GM12872 (cell line): ENCODE measurements around the gene KRT37.

Experiments used
- TF ChIP-seq, protein P1 (sequence below): IDR thresholded peaks from 3 replicates; pipeline ENCODE4 v1.5.1; 2011; ENCODE audit warnings: low read depth, mild to moderate bottlenecking, low read length, moderate library complexity; ENCODE audit not compliant: insufficient read depth

The KRT37 gene

DNA sequence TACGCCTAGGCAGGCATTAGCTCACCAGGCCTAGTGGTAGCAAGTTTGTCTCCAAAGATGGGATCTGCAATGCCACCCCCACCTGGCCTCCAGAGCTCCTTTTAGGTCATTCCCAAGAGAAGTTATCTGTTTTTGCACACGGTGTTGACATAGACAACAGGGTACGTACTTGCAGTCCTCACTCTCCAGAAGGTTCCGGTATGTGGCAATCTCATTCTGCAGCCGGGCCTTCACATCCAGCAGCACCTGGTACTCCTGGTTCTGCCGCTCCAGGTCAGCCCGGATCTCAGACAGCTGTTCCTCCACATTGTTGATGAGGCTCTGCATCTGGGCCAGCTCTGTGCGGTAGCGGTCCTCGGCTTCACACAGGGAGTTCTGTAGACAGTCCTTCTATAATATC, 17.2 kb downstream of the KRT37 start:
- TF ChIP-seq, protein P1, sequence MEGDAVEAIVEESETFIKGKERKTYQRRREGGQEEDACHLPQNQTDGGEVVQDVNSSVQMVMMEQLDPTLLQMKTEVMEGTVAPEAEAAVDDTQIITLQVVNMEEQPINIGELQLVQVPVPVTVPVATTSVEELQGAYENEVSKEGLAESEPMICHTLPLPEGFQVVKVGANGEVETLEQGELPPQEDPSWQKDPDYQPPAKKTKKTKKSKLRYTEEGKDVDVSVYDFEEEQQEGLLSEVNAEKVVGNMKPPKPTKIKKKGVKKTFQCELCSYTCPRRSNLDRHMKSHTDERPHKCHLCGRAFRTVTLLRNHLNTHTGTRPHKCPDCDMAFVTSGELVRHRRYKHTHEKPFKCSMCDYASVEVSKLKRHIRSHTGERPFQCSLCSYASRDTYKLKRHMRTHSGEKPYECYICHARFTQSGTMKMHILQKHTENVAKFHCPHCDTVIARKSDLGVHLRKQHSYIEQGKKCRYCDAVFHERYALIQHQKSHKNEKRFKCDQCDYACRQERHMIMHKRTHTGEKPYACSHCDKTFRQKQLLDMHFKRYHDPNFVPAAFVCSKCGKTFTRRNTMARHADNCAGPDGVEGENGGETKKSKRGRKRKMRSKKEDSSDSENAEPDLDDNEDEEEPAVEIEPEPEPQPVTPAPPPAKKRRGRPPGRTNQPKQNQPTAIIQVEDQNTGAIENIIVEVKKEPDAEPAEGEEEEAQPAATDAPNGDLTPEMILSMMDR: no peak

DNA sequence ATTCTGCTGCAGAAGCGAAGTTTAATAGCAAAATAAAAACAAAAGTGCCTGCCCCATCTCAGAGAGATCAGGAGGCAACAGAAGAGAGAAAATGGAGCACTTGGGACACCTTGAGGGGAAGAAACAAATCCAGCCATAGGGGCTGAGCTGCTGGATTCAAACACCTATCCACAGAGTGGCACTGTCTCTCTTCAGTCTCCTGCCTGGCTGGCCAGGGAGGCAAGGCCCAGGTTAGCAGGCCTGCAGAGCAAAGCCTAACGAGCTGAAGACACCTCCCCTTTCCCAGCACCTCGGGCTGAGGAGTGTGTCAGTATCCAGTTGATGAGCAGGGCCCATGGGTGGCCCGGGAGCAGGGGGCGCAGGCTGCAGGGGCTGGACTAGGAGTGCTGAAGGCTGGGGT, 18.2 kb downstream of the KRT37 start:
- TF ChIP-seq, protein P1: no peak

DNA sequence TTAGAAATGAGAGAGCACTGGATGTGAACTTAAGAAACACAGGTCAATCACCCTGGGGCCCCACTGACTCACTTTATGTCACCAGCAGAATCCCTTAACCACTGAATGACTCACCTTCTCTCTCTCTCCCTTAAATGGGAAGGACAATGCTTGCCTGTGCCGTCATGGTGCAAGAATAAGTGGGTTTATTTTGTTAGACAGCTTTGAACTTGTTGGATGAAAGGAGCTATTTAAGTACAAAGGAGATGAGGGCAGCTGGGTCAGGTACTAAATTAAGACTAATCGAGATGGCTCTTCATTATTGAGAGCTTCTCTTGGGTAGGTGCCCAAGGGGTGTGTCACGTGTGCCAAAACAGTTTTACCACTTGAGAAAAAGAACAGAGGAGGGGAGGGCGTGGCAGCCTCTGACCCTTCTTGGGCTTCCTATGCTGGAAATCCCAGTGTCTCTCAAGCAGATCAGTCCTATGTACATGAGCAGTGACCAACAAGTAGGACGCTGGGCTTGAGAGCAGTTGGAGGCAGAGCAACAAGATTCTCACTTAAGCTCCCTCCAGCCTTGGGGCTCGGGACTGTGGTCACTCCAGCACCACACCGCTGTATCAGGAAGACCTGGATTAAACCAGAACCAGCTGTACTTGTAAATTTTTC, 20.2 kb downstream of the KRT37 start:
- TF ChIP-seq, protein P1: no peak

DNA sequence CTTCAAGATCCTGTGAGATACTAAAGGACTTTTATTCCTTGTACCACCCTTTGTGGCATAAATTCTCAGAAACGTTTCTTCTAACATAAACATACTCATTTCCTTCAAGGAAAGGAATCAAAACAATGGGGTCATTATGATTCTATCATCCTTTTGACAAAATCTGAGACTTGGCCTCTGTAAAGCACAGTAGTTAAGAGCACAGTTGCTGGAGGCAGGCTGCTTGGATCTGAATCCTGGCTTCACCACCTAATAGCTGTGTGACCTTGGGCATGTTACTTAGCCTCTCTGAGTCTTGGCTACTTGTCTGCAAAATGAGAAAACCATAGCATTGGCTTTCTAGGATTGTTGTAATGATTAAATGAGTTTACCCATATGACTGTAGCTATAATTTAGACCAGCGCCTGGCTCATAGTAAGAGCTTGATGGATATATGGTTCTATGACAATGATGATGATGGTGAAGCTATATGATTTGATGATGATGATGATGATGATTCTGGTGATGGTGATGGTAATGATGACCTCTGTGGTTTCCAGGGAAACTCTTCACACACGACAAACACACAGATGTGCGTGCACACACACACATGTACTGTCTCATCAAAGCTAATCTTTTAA, 20.9 kb downstream of the KRT37 start:
- TF ChIP-seq, protein P1: no peak

DNA sequence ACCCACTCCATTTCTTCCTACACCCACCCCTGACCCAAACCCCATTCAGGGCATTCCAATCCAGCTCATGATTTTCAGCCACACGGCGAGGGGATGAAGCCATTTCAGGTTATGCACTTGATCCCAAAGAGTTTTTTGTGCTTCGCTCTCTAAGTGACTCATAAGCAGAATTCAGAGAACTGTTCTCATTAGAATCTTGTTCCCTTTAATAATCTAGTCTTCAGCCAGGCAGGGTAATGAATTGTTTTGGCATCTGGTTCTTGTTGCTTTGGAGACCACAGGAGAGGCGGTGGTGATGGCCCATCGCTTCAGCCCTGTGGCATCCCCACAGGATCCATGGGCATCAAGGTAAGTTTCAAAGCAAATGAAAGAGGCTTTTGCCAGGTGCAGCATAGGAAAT, 22.2 kb downstream of the KRT37 start:
- TF ChIP-seq, protein P1: no peak

DNA sequence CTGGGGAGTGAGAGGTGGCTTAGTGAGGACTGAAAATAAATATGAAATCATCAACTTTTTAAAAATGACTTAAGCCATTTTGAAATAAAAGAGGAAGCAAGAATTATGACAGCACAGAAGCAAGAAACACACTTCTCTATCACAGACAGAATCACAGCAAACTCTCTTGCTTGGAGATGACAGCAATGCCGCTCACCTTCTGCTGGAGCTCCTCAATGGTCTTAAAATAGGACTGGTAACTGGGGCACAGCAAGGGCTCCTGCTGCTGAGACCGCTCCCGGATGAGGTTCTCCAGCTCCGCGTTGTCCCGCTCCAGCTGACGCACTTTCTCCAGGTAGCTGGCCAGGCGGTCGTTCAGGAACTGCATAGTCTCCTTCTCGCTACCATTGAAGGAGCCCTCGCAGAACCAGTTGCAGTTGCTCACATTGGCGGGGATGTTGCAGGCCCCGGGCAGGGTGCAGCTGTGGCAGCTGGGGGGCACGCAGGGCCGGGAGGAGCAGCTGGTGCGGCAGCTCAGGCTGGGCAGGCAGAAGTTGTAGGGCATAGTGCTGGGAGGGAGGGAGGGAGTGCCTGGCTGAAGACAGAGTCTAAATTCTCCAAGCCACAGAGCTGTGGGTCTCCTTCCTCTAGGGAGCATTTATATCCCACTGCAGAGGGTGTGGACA, 27.3 kb downstream of the KRT37 start, which contains the start of gene KRT31:
Gene KRT31 (minus strand): TSS at position 613 of the 665 bp plus-strand sequence. CDS start 69 bp downstream, at position 544.
- TF ChIP-seq, protein P1: no peak

DNA sequence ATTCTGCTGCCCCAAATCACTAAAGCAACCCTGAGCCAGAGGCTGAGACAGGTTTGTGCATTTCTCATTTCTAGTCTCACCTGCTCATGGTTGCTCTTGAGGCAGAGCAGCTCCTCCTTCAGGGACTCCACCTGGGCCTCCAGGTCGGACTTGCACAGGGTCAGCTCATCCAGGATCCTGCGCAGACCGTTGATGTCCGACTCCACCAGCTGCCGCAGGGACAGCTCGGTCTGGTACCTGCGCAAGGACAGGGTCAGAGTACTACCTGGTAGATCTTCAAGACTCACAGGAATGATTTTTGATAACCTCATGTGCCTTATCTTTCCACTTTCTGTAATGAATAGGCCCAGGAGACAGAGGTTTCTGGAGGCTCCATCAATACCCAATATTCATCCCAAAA, 28.0 kb downstream of the KRT37 start:
- TF ChIP-seq, protein P1: no peak
